Effector memory CD4-positive, alpha-beta T cell (primary cell): ENCODE results near the gene CMBL.
"Not testable (repeated sequence)": the region's sequence is repeated elsewhere in the genome, so short reads cannot be mapped to it uniquely, and the experiment has no call there.

Experiments used
- DNase-seq, 3 donors: peaks; one replicate each; pipeline ENCODE4 v3.0.0-alpha.2; 2020
- H3K27ac ChIP-seq: 2 replicates; pipeline ENCODE4 v1.7.0; 2013; ENCODE audit warnings: mild to moderate bottlenecking, low read length, moderate library complexity; ENCODE audit not compliant: insufficient read depth, poor library complexity, severe bottlenecking
- H3K27me3 ChIP-seq: replicated peaks from 2 replicates; pipeline ENCODE4 v1.7.0; 2013; ENCODE audit warnings: mild to moderate bottlenecking, low read length; ENCODE audit not compliant: insufficient read depth, control insufficient read depth, poor library complexity, severe bottlenecking
- H3K36me3 ChIP-seq: 2 replicates; pipeline ENCODE4 v1.7.0; 2013; ENCODE audit warnings: mild to moderate bottlenecking, low read length, moderate library complexity; ENCODE audit not compliant: control insufficient read depth, insufficient read depth
- H3K4me1 ChIP-seq: 2 replicates; pipeline ENCODE4 v1.7.0; 2013; ENCODE audit warnings: low read length, mild to moderate bottlenecking; ENCODE audit not compliant: control insufficient read depth, insufficient read depth, poor library complexity, severe bottlenecking
- H3K4me3 ChIP-seq: 2 replicates; pipeline ENCODE4 v1.7.0; 2013; ENCODE audit warnings: low read length, low read depth, mild to moderate bottlenecking; ENCODE audit not compliant: insufficient read depth, poor library complexity, severe bottlenecking
- H3K9me3 ChIP-seq: 2 replicates; pipeline ENCODE4 v1.7.0; 2013; ENCODE audit warnings: mild to moderate bottlenecking, low read length, moderate library complexity; ENCODE audit not compliant: control insufficient read depth

Gene CMBL

DNA sequence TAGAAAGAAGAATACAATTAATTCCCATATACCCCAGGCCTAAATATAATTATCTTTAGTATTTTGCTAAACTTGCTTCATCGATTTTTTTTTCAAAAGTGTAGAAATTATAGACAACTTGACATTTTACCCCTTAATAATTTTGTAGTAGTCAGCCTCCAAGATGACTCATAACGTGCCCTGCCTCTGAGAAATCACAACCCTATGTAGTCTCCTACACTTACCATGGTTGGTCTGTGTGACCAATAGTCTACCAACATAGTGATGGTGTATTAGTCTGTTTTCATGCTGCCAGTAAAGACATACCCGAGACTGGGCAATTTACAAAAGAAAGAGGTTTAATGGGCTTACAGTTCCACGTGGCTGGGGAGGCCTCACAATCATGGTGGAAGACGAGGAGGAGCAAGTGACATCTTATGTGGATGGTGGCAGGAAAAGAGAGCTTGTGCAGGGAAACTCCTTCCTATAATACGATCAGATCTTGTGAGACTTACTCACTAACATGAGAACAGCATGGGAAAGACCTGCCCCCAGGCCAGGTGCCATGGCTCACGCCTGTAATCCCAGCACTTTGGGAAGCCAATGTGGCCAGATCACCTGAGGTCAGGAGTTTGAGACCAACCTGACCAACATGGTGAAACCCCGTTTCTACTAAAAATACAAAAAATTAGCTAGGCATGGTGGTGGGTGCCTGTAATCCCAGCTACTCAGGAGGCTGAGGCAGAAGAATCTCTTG is 3.3 kb upstream of the CMBL start:
- not testable (repeated sequence) for H3K27ac ChIP-seq, H3K27me3 ChIP-seq, H3K4me1 ChIP-seq, H3K36me3 ChIP-seq, H3K4me3 ChIP-seq, H3K9me3 ChIP-seq, DNase-seq

DNA sequence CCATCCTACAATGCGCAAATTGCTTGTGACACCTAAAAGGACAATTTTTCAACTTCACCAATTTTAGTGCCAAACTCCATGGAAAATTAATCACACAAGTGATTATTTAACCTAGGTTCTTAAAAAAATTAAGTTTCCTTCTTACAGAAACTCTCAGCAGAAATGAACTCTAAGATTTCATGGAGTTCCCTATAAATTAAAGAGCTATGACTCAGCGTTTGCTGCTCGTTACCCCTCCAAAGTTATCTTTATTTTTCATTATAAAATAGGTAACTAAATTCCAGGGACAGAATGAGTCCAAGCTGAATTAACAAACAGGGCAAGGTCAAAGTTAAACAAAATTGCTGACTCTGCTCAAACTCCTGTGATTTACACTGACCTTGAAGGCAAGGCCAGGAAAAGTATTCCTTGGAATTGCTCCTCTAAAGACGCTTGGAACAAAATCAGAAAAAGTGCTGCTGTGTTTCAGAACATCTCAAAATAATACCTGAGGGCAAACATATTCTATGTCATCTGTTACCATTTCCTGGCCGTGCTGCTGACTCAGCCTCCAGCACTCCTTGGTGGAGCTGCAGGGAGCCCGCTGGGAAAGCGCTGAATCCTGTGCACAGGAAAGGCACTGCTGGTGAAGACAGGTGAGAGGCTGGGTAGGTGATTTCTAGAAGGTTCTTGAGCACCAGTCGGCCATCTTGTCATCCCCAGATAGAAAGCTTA is 2.5 kb upstream of the CMBL start:
- no peak for DNase-seq
- Histone ChIP-seq H3K36me3 (no peaks in the 10 kb centered on the region), H3K4me1 (peaks cover 3% of the 10 kb centered on the region), H3K9me3 (no peaks in the 10 kb centered on the region), H3K27me3 (no peaks in the 10 kb centered on the region), H3K4me3 (no peak overlapping the region), H3K27ac (no peak overlapping the region)

DNA sequence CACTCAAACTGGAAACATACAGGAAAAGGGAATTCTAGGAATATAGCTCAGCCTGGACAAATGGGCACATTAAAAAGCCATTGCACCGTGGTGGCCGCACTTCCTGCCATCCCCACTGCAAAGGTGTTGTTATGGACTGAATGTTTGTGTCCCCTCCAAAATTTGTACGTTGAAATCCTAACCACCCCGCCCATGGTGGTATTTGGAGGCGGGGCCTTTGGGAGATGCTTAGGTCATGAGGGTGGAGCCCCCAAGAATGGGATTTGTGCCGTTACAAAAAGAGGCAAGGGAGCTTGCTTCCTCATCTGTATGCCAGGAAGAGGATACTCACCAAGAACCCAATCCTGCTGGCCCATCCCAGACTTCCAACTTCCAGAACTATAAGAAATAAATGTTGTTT is 1.1 kb upstream of the CMBL start:
- no peaks in the 10 kb centered on the region for H3K27me3 ChIP-seq
- no peaks in the 10 kb centered on the region for H3K9me3 ChIP-seq
- H3K27ac ChIP-seq: no peak overlapping the region
- H3K4me1 ChIP-seq: peaks cover 3% of the 10 kb centered on the region
- DNase-seq: no peak
- no peaks in the 10 kb centered on the region for H3K36me3 ChIP-seq
- H3K4me3 ChIP-seq: no peak overlapping the region

DNA sequence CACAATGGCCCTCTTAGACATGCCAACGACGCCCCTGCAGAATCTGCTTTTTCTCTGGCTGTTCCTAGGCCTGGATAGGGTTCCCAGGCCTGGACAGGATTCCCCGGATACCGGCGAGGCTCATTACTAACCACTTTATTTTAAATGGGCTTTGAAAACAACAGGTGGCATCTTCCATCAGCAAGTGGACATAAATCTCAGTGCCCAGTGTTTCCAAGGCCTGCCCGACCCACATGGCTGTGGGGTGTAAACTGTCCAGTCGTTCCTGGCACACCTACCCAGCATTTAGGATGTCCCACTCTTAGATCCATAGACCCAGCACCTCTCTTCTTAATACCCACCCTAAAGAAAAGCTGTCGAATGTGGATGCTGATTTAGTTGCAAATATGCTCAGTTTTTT is 896 bp downstream of the CMBL start:
- Histone ChIP-seq H3K27ac (no peak overlapping the region), H3K9me3 (no peaks in the 10 kb centered on the region), H3K36me3 (no peaks in the 10 kb centered on the region), H3K4me3 (no peak overlapping the region), H3K4me1 (peaks cover 3% of the 10 kb centered on the region), H3K27me3 (no peaks in the 10 kb centered on the region)
- DNase-seq: no peak

GRCh38 chr5:10306114-10306513 is 1.6 kb downstream of the CMBL start:
- no peak for DNase-seq
- Histone ChIP-seq H3K27ac (no peak overlapping the region), H3K4me1 (peaks cover 3% of the 10 kb centered on the region), H3K27me3 (no peaks in the 10 kb centered on the region), H3K4me3 (no peak overlapping the region), H3K9me3 (no peaks in the 10 kb centered on the region), H3K36me3 (no peaks in the 10 kb centered on the region)

DNA sequence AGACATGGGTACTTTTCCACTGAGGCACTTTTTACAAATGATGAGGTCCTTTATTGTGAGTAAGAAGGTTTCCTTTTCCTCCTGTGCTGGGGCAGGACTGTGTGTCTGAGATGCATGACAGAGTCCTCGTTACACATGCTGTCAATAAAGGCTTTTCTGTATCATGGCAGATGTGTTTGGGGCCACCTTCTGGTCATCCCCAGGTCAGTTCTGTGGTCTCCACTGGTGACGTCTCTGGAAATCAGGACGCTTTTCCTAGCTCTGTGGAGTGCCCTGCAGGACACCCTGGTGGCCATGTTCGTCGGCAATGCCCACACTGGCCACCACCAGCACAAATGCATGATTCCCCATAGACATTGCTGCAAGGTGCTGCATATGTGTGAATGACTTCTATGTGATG is 2.8 kb downstream of the CMBL start:
- H3K4me3 ChIP-seq: no peak overlapping the region
- no peaks in the 10 kb centered on the region for H3K27me3 ChIP-seq
- no peaks in the 10 kb centered on the region for H3K9me3 ChIP-seq
- H3K4me1 ChIP-seq: peaks cover 3% of the 10 kb centered on the region
- H3K36me3 ChIP-seq: no peaks in the 10 kb centered on the region
- DNase-seq: no peak
- no peak overlapping the region for H3K27ac ChIP-seq

GRCh38 chr5:10303699-10304170 is 4.0 kb downstream of the CMBL start:
- Histone ChIP-seq H3K9me3 (no peaks in the 10 kb centered on the region), H3K36me3 (no peaks in the 10 kb centered on the region), H3K4me1 (peaks cover 3% of the 10 kb centered on the region), H3K4me3 (no peak overlapping the region), H3K27me3 (no peaks in the 10 kb centered on the region), H3K27ac (no peak overlapping the region)
- DNase-seq: no peak

DNA sequence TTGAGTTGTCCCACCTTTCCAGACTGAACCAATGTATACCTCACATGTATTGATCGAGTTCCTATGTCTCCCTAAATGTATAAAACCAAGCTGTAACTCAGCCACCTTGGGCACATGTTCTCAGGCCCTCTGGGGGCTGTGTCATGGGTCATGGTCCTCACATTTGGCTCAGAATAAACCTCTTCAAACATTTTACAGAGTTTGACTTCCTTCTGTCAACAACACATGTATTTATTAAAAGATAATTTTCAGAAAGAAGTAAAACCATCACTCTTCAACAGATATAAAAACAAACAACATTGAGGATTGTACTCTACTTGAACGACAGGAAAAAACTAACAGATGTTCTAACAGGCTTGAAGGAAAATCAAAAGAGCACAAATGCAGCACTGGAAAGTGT is 4.5 kb downstream of the CMBL start:
- peaks cover 3% of the 10 kb centered on the region for H3K4me1 ChIP-seq
- H3K9me3 ChIP-seq: no peaks in the 10 kb centered on the region
- H3K36me3 ChIP-seq: no peaks in the 10 kb centered on the region
- H3K27ac ChIP-seq: no peak overlapping the region
- DNase-seq: no peak
- H3K27me3 ChIP-seq: no peaks in the 10 kb centered on the region
- H3K4me3 ChIP-seq: no peak overlapping the region

- Histone ChIP-seq H3K27ac (no peak overlapping the region), H3K9me3 (no peaks in the 10 kb centered on the region), H3K36me3 (no peaks in the 10 kb centered on the region), H3K4me1 (no peaks in the 10 kb centered on the region), H3K27me3 (no peaks in the 10 kb centered on the region), H3K4me3 (no peak overlapping the region)
- DNase-seq: no peak
Measured at GRCh38 chr5:10301842-10302610, 5.7 kb downstream of the CMBL start.

DNA sequence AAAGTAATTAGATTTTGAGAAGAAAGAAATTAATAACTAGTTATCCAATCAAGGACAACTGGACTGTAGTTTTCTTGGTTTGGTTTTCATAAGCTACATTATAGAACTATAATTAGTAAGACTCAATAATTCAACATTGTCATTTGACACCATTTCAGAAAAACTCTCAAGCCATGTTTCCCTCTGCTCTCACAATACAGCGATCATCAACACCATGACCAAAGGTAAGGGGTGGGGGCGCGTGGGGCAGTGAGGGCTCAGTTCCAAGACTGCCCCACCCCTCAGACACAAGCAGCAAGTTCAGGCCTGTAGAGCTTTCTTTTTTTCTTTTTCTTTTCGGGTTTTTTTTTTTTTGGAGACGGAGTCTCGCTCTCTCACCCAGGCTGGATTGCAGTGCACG is 6.4 kb downstream of the CMBL start:
- Histone ChIP-seq H3K36me3 (no peaks in the 10 kb centered on the region), H3K4me3 (no peak overlapping the region), H3K27me3 (no peaks in the 10 kb centered on the region), H3K27ac (no peak overlapping the region), H3K4me1 (no peaks in the 10 kb centered on the region), H3K9me3 (no peaks in the 10 kb centered on the region)
- no peak for DNase-seq
